ENCODE measurements around the gene BRD3OS.
"Not testable (repeated sequence)": the region's sequence is repeated elsewhere in the genome, so short reads cannot be mapped to it uniquely, and the experiment has no call there.

BRD3OS gene

DNA sequence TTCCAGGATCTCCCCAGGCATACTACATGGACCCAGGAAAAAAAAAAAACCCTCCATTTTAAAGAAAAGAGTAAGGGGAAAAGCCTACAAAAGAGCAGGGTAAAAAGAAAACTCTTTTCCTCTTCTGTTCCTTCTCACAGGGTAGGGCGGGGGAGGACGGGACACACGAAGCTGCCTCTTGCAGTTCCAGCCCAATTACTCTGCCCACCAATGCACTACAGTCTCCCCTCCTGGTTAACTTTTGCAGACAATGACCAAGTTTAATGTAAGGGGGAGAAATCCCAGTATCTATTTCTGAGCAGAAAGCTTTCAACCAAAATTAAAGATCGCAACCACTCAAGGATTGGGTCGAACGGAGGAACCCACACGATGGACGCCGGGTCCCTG is 41.2 kb downstream of the BRD3OS start:
- DNase-seq: no peak

DNA sequence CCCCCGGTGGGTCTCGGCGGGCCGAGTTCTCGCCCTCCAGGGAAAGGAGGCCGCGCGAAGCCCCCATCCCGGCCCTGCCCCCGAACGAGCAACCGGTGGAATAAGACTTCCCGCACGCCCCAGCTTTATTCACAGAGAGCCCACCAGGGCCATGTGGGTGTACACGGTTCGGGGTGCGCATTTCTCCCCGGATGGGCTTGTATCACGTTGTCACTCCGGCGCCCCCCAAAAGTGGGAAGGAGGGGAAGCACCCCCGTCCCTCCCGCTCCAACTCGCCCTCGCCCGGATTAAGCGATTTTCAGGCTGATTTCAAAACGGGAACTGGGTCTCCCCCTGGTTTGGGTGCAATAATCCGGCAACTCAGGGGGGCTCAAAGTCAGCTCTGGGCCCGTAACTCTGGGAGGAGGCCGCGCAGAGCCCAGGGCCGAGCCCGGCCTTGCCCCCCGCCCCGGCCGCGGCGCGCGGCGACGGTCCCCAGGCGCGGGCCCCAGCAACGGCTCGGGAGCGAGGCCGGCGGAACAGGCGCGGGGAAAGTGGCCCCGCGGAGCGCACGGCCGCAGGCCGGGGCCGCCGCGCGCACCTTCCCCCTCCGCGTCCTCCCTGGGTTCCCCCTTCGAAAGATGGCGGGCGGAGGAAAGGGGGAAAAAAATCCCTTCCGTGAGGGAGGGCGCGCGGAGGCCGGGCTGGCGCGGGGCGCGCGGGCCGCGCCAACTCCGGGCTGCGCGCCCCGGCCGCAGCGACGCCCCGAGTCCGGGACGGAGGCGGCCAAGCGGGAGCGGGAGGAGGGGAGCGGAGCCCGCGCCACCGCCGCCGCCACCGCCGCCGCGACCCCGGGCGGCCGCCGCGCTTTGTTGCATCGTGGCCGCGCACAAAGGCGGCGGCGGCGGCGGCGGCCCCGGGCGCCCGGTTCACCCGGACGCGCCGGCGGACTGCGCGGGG is 41.9 kb downstream of the BRD3OS start:
- DNase-seq: no peak

DNA sequence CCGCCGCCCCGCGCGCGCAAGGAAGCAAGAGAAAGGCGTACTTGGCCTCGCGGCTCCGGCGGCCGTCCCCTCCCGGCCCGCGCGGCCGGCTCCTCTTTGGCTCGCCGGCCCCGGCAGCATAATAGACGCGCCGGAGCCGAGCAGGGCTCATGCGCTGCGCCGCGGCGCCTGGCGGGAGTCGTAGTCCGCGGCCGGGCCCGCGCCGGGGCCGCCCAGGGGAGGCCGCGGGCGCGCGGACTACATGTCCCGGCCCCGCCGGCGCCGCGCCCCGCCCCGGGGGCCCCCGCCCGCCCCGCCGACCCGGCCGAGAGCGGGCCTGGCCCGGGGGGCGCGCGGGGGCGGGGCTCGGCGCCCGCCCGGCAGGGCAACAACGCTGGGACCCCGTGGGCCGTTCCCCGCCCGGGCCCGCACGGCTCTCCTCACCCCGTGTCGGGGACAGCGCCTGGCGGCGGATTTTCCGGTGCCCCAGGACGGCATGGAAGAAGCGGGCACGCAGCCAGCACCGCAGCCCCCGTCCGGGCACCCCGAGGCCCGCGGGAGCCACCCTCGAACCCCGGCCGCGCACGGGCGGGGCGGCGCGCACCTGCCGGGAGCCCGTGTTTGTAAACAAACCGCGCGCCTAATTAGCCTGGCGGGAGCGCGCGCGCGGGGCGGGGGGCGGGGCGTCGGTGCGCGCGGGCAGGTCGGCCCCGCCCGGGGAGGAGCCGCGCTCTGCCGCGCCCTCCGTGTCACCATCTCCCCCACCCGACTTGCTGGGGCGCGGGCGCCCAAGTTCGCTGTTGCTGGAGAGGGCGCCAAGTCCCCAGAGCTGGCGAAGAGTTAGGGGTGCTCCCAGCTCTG is 42.8 kb downstream of the BRD3OS start, which contains the start of gene BRD3:
BRD3 (minus strand) TSS at position 123 of the 840 bp plus-strand sequence. CDS start 14,549 bp downstream, outside the sequence.
- DNase-seq: peak; percentile 74

DNA sequence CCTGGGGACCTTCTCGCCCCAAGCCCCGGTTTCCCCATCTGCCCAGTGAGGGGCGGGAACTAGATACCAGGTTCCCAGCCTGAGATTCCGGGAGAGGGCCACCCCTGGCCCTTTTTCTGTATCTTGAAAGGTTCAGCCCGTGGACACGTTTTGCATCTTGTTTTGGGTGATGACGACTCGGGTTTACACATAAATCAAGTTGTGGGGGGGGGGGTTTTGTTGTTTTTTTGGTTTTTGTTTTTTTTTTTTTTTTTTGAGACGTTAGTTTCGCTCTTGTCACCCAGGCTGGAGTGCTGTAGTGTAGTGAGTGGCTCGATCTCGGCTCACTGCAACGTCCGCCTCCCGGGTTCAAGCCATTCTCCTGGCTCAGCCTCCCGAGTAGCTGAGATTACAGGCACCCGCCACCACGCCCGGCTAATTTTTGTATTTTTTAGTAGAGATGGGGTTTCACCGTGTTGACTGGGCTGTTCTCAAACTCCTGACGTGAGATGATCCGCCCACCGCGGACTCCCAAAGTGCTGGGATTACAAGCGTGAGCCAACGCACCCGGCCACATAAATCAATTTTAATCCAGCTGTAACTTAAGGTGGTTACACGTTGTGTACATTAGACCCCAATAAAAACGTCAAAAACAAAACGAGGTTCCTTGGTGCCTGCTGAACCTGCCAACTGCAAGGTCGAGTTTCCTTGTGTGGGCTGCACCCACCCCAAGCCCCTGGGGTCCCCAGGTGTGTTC is 43.6 kb downstream of the BRD3OS start:
- DNase-seq: no peak

DNA sequence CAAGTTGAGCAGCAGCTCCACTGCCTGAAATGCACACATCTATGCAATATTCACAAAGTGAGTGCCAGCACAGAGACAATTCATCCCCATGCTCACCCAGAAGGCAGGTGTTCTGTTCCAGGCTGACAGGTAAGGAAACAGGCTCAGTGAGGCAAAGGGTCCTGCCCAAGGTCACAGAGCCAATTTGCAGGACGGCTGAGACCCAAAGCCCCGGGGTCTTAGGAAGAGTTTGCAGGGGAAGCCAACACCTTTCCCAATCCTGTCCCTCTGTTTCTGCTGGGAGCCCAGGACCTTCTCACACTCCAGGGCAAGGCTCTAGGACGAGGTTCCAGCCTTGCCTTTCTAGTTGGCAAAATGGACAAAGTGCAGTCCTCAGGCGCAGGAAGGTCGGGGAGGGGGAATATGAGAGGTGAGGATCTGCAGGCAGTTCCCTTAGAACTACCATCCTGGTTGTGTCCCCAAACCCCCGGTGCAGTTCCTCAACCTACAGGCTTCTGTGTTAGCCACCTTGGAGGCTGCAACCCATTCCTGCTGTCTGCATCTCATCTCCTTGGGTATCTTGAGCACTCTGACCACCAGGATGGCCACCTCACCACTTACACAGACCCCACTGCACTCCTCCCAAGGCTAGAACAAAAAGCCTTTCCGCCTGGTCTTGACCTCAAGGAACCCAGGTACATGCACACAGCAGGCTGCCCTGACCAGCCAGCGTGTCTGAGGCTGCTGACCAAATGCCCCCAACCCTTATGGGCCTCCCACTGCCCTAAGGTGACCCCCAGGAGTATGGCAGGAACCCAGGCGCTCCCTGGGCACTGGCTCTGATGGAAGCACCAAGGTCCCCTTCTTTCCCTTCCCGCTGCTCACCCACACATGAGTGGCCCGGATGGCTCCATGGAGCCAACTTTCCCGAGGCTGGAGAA is 44.5 kb downstream of the BRD3OS start:
- DNase-seq: no peak

DNA sequence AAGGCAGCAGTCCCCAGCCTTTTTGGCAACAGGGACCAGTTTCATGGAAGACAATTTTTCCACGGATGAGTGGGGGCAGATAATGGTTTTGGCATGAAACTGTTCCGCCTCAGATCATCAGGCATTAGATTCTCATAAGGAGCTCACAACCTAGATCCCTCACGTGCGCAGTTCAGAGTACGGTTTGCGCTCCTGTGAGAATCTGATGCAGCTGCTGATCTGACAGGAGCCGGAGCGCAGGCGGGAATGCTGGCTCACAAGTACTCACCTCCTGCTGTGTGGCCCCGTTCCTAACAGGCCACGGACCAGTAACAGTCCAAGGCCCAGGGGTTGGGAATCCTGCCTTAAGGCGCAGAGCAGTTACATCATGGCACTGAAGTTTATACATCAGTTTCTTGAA is 45.9 kb downstream of the BRD3OS start:
- DNase-seq: no peak

DNA sequence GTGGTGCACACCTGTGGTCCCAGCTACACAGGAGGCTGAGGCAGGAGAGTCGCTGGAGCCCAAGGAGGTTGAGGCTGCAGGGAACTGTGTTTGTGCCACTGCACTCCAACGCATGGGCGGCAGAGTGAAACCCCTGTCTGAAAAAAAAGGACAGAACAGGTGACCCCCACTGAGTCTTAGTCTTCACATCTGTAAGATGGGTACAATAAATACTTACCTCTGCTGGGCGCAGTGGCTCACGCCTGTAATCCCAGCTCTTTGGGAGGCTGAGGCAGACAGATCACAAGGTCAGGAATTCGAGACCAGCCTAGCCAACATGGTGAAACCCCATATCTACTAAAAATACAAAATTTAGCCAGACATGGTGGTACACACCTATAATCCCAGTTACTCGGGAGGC is 47.4 kb downstream of the BRD3OS start:
- not testable (repeated sequence) for DNase-seq

DNA sequence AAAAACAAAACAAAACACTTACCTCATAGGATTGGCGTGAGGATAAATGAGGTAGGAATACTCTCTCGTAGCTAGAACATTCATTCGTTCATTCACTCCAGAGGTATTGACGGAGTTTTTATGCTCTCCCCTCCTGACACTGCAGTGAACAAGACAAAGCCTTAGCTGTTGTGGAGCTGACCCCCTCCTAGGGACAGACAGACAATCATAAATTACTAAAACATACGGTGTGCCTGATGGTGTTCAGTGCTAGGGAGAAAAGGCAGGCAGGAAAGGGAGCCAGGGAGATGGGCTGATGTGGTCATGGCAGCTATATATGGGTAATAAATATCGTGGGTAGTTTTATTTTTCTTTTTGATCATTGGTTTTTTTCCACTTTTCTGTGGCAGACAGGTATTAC is 48.2 kb downstream of the BRD3OS start:
- no peak for DNase-seq

DNA sequence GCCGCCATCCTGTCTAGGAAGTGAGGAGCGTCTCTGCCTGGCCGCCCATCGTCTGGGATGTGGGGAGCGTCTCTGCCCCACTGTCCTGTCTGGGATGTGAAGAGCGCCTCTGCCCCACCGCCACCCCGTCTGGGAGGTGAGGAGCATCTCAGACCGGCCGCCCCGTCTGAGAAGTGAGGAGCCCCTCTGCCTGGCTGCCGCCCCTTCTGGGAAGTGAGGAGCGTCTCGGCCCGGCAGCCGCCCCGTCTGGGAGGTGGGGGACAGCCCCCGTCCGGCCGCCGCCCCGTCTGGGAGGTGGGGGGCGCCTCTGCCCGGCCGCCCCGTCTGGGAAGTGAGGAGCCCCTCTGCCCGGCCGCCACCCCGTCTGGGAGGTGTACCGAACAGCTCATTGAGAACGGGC is 50.4 kb downstream of the BRD3OS start:
- not testable (repeated sequence) for DNase-seq

DNA sequence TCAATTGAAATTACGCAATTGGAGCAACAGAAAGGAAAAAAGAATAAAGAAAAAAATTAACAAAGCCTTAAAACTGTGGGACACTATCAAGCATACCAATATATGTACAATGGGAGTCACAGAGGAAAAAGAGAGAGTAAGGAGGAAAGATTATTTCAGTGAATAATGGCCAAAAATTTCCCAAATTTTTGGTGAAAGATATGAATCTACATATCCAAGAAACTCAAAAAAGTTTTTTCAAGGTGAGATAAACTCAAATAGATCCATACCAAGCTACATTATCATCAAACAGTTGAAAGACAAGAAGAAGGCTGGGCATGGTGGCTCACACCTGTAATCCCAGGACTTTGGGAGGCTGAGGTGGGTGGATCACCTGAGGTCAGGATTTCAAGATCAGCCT is 51.4 kb downstream of the BRD3OS start:
- DNase-seq: no peak
